Mucosa of rectum (tissue), 2 donors: ENCODE results near the gene MSX1.

Experiments
- H3K27ac ChIP-seq, 2 donors: one replicate each; pipeline ENCODE4 v1.7.0; 2013; ENCODE audit warnings: inconsistent platforms in 2 of 2, low read depth in 2 of 2, low read length in 2 of 2
- H3K27me3 ChIP-seq, 2 donors: one replicate each; pipeline ENCODE4 v1.7.0; 2013; ENCODE audit warnings: low read length in 2 of 2; ENCODE audit not compliant: control insufficient read depth in 2 of 2, insufficient read depth in 2 of 2
- H3K36me3 ChIP-seq, 2 donors: one replicate each; pipeline ENCODE4 v1.7.0; 2013; ENCODE audit warnings: low read length in 2 of 2; ENCODE audit not compliant: control insufficient read depth in 2 of 2, insufficient read depth in 2 of 2
- H3K4me1 ChIP-seq, 2 donors: one replicate each; pipeline ENCODE4 v1.7.0; 2013; ENCODE audit warnings: low read length in 2 of 2, mild to moderate bottlenecking in 1 of 2; ENCODE audit not compliant: control insufficient read depth in 2 of 2, insufficient read depth in 2 of 2
- H3K4me3 ChIP-seq, 2 donors: one replicate each; pipeline ENCODE4 v1.7.0; 2013; ENCODE audit warnings: low read length in 2 of 2
- H3K9ac ChIP-seq, 2 donors: one replicate each; pipeline ENCODE4 v1.7.0; 2013; ENCODE audit warnings: low read length in 2 of 2, low read depth in 1 of 2, mild to moderate bottlenecking in 1 of 2
- H3K9me3 ChIP-seq, 2 donors: one replicate each; pipeline ENCODE4 v1.7.0; 2013; ENCODE audit warnings: low read length in 2 of 2; ENCODE audit not compliant: control insufficient read depth in 2 of 2
- donor health status: healthy.
- donor health status: Normal muscosa, but diverticular disease.

Gene MSX1

DNA sequence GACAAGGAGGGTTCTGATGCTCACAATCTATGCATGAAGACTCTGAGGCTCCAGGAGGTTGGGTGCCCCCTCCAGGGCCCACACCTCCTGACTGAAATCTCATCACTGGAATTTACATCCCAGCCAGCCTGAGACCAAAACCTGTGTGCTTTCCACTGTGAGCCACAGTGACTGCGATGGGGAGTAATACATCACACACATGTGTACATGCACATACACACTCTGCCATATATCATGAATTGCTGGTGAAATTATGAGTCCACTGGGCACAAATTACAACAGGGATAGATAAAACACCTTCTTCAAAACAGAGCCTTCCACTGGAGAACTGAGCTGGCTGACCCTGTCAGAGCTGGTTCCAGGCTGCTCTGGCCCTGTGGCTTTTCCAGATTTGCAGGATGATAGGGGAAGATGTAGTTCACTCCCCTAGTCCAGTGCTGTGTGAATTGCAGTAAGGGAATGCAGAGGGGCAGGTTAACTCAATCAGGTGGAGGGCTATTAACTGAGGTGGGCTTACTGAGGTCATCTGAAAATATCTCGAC is 35.8 kb upstream of the MSX1 start:
- Histone ChIP-seq H3K4me1 (no peaks in the 10 kb centered on the region), H3K27ac (no peak overlapping the region), H3K9me3 (no peaks in the 10 kb centered on the region), H3K36me3 (no peaks in the 10 kb centered on the region), H3K27me3 (no peaks in the 10 kb centered on the region), H3K4me3 (no peak overlapping the region), H3K9ac (no peak overlapping the region)

DNA sequence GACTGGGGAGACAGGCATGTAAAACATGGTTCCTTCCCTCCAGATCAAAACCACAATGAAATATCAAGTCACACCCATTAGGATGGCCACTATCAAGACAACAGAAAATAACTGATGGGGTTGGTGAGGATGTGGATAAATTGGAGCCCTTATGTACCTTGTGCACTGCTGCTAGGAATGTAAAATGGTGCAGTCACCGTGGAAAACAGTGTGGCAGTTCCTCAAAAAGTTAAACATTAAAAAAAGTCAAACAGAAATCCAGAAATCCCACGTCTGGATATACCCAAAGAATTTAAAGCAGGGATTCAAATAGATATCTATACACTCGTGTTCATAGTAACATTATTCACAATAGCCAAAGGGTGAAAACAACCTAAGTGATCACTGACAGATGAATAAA is 35.2 kb upstream of the MSX1 start:
- H3K4me3 ChIP-seq, result no peak overlapping the region
- no peak overlapping the region for H3K27ac ChIP-seq
- no peaks in the 10 kb centered on the region for H3K9me3 ChIP-seq
- no peak overlapping the region for H3K9ac ChIP-seq
- no peaks in the 10 kb centered on the region for H3K27me3 ChIP-seq
- no peaks in the 10 kb centered on the region for H3K36me3 ChIP-seq
- H3K4me1 ChIP-seq, result no peaks in the 10 kb centered on the region

DNA sequence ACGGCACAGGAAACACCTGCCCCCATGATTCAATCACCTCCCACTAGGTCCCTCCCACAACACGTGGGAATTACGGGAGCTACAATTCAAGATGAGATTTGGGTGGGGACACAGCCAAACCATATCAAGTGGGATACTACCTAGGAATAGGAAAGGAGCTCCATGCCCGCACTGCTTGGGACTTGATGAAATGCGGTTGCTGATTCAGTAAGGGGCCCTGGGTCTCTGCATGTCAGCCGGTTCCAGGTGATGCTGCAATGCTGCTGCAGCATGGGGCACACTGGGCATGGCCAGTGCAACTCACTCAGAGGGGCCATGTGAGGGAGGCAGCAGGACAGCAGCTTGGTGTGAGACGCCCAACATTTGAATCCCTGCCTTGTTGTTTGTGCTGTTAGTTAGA is 34.0 kb upstream of the MSX1 start:
- Histone ChIP-seq H3K9ac (no peak overlapping the region), H3K27ac (no peak overlapping the region), H3K4me1 (no peaks in the 10 kb centered on the region), H3K4me3 (no peak overlapping the region), H3K36me3 (no peaks in the 10 kb centered on the region), H3K27me3 (no peaks in the 10 kb centered on the region), H3K9me3 (no peaks in the 10 kb centered on the region)

DNA sequence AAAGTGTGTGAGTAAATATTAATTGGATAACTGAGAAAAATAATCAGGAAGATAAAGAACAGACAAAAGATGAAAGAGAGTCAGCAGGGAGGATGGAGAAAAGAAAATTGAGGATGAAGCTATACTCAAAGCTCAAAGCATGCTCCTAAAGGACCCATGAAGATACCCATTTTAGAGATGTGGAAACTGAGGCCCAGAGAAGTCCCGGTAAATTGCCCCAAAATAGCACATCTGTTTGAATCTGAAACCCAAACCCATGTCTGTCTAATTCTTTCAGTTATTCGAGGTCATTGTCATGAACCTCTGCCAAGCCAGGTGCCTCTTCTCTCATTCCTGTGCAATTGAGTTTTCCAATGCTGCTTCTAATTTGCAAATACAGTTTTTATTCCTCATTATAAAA is 29.6 kb upstream of the MSX1 start:
- H3K36me3 ChIP-seq, result no peaks in the 10 kb centered on the region
- H3K4me1 ChIP-seq, result no peaks in the 10 kb centered on the region
- no peak overlapping the region for H3K4me3 ChIP-seq
- no peaks in the 10 kb centered on the region for H3K27me3 ChIP-seq
- no peak overlapping the region for H3K27ac ChIP-seq
- no peaks in the 10 kb centered on the region for H3K9me3 ChIP-seq
- H3K9ac ChIP-seq, result no peak overlapping the region

DNA sequence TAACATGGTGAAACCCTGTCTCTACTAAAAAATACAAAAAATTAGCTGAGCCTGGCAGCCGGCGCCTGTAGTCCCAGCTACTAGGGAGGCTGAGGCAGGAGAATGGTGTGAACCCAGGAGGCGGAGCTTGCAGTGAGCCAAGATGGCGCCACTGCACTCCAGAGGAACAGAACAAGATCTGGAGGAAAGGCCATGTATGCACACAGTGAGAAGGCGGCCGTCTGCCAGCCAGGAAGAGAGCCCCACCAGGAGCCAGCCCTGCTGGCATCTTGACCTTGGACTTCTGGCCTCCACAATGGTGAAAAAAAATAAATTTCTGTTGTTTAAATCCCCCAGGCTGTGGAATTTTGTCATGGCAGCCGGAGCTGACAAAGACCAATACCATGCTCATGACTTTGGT is 28.2 kb upstream of the MSX1 start:
- no peaks in the 10 kb centered on the region for H3K4me1 ChIP-seq
- no peak overlapping the region for H3K9ac ChIP-seq
- no peak overlapping the region for H3K27ac ChIP-seq
- H3K9me3 ChIP-seq, result no peaks in the 10 kb centered on the region
- no peaks in the 10 kb centered on the region for H3K27me3 ChIP-seq
- no peaks in the 10 kb centered on the region for H3K36me3 ChIP-seq
- no peak overlapping the region for H3K4me3 ChIP-seq

DNA sequence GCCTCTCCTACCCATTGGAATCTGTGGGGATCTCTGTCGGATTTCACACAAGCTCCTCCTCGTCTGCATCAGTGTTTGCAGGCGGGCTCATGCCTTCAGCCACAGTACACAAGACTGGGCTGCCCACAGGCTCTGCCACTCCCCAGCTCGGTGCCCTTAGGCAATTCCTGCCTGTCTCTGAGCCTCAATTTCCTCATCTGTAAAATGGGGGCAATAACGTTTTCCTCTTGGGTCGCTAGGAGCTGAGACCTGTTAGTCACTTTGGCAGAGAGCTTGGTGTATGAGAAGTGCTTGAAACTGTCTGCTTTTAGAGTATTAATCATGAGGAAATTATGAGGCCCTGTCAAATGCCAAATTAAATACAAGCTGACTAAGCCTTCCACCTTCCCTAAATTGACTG is 27.6 kb upstream of the MSX1 start:
- no peaks in the 10 kb centered on the region for H3K9me3 ChIP-seq
- no peak overlapping the region for H3K9ac ChIP-seq
- no peak overlapping the region for H3K4me3 ChIP-seq

DNA sequence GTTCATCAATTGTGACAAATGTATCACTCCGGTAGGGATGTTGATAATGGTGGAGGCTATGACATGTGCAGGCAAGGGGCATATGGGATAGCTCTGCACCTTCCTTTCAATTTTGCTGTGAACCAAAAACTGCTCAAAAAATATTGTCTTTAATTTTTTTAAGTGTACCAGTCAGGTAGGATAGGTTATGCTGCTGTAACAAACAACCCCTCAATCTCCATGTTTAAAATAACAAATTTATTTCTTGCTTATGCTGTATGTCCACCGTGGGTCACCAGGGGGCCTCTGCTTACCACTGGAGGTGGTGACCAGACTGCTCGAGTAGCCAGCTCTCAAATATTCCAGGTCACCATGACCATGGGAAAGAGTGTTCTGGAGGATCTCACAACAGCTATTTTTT is 23.4 kb upstream of the MSX1 start:
- no peak overlapping the region for H3K9ac ChIP-seq
- no peak overlapping the region for H3K4me3 ChIP-seq
- no peaks in the 10 kb centered on the region for H3K27me3 ChIP-seq
- peaks cover 0 to 2% of the 10 kb centered on the region in 2 donors for H3K4me1 ChIP-seq
- H3K27ac ChIP-seq, result no peak overlapping the region
- no peaks in the 10 kb centered on the region for H3K9me3 ChIP-seq
- H3K36me3 ChIP-seq, result no peaks in the 10 kb centered on the region

More for the DNA sequence above, 27.6 kb upstream of the MSX1 start:
- Histone ChIP-seq H3K36me3 (no peaks in the 10 kb centered on the region), H3K4me1 (no peaks in the 10 kb centered on the region), H3K27me3 (no peaks in the 10 kb centered on the region), H3K27ac (no peak overlapping the region)

DNA sequence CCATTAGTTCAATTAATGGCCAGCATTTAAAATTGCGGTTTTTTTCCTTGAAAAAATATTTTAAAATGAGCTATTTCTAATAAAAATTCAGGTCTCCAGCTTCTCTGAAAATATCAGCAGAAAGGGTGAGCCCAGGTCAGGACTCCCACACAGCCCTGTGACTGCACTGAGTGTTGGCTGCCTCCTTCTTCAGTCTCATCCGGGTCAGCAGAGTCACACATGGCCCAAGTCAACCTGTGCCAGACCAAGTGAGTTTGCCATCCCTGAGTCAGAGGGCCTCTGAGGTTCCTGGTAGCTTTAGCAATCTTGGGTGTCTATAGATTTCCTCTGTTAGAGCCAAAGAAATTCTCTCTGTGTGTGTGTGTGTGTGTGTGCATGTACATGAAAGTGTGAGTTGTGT is 22.1 kb upstream of the MSX1 start:
- Histone ChIP-seq H3K36me3 (no peaks in the 10 kb centered on the region), H3K4me1 (peaks cover 0 to 2% of the 10 kb centered on the region in 2 donors), H3K27me3 (no peaks in the 10 kb centered on the region), H3K4me3 (no peak overlapping the region), H3K9ac (no peak overlapping the region), H3K9me3 (no peaks in the 10 kb centered on the region), H3K27ac (no peak overlapping the region)

DNA sequence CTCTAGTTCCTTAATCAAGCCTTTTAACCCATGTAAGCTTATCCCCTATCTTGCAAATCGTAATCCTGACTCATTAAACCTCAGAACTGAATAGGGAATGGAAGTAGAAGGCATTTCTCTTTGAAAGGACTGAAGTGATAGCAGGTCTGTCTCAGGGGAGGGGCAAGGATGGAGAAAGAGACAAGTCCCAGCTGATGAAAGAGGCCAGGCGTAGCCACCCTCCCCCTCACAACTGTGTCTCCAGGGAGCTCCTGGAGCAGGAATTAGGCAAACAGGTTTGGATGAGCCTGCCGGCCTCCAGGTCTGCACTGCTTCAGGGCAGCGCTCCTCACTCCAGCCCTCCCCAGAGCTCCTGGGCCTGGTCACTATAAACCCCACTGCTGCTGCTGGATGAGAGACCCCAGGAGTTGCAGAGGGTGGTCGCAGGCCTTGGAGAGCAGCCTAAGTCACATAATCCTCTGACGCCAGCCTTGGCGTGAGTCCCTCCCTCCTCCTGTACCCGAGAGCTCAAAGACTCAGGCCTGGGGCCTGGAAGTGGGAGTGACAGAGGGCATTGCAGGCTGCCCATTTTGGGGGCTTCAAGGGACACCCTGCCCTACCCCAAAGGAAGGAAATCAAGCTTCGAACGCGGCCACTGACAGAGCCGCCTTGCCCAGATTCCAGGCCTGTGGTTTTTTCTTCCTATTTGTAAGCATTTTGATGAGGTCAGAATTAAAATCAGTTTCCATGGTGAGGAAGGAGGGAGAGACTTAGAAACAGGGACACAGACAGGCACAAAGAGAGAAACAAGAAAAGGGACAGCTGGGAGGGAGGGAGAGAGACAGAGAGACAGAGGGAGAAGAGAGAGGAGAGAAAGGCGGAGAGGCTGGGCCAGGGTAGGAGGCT is 21.2 kb upstream of the MSX1 start:
- H3K9ac ChIP-seq, result no peak overlapping the region

DNA sequence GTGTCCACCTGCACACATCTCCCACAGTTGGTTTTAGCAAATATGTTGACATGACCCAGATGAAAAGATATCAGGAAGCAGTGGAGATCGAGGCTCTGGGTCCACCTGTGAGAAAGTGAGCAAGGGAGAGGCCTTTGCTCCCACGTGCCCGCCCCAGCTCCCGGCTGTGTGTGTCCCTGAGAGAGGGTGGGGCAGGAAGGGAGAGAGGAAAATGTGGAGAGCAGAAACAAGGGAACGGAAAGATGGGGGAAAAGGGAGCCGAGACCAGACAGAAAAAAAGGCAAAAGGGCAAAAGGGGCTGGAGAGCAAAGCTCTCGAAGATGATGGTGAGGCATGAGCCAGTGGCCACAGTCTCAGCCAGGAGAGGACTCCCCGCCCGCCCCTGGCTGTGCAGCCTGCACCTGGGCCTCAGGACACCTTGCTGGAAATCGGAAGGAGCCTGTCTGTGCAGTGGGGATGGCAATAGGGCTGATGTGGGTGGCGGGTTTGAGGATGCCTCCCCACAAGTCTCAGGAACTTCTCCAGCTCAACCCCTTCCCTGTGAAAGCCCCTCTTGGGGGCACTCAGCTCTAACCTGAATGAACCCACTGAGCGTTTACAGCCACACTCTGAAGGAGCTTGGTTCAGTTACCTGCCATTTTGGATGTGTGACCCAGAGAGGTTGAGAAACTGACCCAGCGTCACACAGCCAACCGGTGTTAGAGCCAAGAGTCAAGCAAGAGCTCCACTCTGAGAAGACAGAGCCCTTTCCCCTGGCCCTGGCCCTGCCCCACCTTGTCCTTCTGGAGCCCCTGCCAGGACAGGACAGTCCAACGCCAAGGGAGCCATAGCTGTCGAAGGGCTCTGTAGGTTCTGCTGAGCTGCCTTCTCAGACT is 20.3 kb upstream of the MSX1 start:
- H3K9ac ChIP-seq, result no peak overlapping the region
- H3K27ac ChIP-seq, result no peak overlapping the region
- H3K9me3 ChIP-seq, result no peaks in the 10 kb centered on the region
- H3K4me3 ChIP-seq, result no peak overlapping the region
- H3K27me3 ChIP-seq, result no peaks in the 10 kb centered on the region
- peaks cover 0 to 2% of the 10 kb centered on the region in 2 donors for H3K4me1 ChIP-seq
- H3K36me3 ChIP-seq, result no peaks in the 10 kb centered on the region

More for the DNA sequence above, 21.2 kb upstream of the MSX1 start:
- Histone ChIP-seq H3K4me3 (no peak overlapping the region), H3K27ac (no peak overlapping the region), H3K4me1 (peaks cover 0 to 2% of the 10 kb centered on the region in 2 donors), H3K27me3 (no peaks in the 10 kb centered on the region), H3K36me3 (no peaks in the 10 kb centered on the region), H3K9me3 (no peaks in the 10 kb centered on the region)
